ENCODE measurements around the gene ZNF579. TPM values are rescaled to one million over a fixed set of nuclear protein-coding genes. Genes with fewer than 3 reads are reported as not detected.
"Not testable (repeated sequence)": the region's sequence is repeated elsewhere in the genome, so short reads cannot be mapped to it uniquely, and the experiment has no call there.

The ZNF579 gene
- total RNA-seq, 2 experiments from 2014 or later = 6.7 to 7.1 TPM

DNA sequence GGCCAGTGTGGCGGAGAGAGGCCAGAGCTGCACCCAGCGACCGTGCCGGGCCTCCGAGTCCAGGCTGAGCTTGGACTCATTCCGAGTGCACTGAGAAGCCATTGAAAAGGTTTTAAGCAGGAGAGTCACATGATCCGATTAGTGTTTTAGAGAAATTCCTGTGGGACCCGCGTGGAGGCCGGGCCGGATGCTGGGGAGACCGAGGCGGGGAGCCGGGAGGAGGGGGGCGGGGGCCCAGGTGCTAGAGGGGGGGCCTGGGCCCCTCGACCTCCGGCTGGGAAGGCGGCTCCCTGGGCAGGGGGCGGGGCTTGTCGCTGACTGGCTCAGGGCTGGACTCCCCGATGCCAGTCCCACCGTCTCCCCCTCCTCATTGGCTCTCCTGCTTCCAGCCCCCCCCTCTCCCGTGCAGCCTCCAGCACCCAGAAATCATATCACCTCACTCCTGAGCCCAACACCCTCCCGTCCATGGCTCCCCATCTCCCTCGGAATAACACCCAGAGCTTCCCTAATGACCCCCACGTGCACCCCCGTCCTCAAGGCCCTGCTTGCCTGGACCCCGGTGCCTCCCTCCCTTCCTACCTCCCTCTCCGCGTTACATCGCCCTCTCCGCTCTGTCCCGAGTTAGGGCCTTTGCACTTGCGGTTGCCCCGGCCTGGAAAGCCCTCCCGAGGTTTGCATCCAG, 5.2 kb upstream of the ZNF579 start:
- H3K9me3 ChIP-seq (ENCODE audit: control insufficient read depth in 1 of 2, insufficient read depth in 1 of 2, low read length in 2 of 2) = no peaks in the 10 kb centered on the region
- peak overlapping the region; percentile 7 for H3K27ac Mint-ChIP-seq
- no peaks in the 10 kb centered on the region for H3K36me3 ChIP-seq (ENCODE audit: insufficient read depth, low read length)
- peak in 12 of 14 experiments; percentile 11 to 77 (median 42) for DNase-seq
- ATAC-seq (ENCODE audit: poor library complexity) = peak; percentile 39
- H3K4me3 ChIP-seq (ENCODE audit: low read length) = peak overlapping the region; percentile 45
- ChIA-PET POLR2A (interaction anchor here (1.0 to 3.2 kb wide), 4 partner anchors 13 to 69 kb away, joined by 4 to 23 read pairs (median 6); partner anchors contain the start of genes FIZ1, U2AF2, ZNF524 and ZNF784), CTCF (interaction anchor here (3.1 kb wide), 1 partner anchor 20 kb away, joined by 12 read pairs; the partner anchor contains the start of gene ZNF865)
- no peaks in the 10 kb centered on the region for H3K9me3 Mint-ChIP-seq
- intact Hi-C loops (cut with DNase I, micrococcal nuclease) = loop anchor here in 1 of 2 experiments (2.0 to 5.0 kb wide), 2 partner anchors 21 to 68 kb away; no protein-coding TSS in a partner anchor
- H3K4me3 Mint-ChIP-seq = peak overlapping the region; percentile 90
- TF ChIP-seq, protein P1, sequence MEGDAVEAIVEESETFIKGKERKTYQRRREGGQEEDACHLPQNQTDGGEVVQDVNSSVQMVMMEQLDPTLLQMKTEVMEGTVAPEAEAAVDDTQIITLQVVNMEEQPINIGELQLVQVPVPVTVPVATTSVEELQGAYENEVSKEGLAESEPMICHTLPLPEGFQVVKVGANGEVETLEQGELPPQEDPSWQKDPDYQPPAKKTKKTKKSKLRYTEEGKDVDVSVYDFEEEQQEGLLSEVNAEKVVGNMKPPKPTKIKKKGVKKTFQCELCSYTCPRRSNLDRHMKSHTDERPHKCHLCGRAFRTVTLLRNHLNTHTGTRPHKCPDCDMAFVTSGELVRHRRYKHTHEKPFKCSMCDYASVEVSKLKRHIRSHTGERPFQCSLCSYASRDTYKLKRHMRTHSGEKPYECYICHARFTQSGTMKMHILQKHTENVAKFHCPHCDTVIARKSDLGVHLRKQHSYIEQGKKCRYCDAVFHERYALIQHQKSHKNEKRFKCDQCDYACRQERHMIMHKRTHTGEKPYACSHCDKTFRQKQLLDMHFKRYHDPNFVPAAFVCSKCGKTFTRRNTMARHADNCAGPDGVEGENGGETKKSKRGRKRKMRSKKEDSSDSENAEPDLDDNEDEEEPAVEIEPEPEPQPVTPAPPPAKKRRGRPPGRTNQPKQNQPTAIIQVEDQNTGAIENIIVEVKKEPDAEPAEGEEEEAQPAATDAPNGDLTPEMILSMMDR (IDR thresholded peaks at IDR 0.05) = no peak
- no peaks in the 10 kb centered on the region for H3K27me3 Mint-ChIP-seq
- H3K4me1 ChIP-seq (ENCODE audit: insufficient read depth, low read length) = peaks cover 40% of the 10 kb centered on the region
- no peaks in the 10 kb centered on the region for H3K27me3 ChIP-seq (ENCODE audit: control insufficient read depth in 1 of 2, insufficient read depth in 2 of 2, low read length in 2 of 2)
- peaks cover 53% of the 10 kb centered on the region for H3K4me1 Mint-ChIP-seq (ENCODE audit: low read depth)
- H3K27ac ChIP-seq (ENCODE audit: low read depth in 1 of 2, low read length in 2 of 2) = peak overlapping the region in 1 of 2 donors; percentile 6
- no peaks in the 10 kb centered on the region for H3K36me3 Mint-ChIP-seq (ENCODE audit: low read depth)

DNA sequence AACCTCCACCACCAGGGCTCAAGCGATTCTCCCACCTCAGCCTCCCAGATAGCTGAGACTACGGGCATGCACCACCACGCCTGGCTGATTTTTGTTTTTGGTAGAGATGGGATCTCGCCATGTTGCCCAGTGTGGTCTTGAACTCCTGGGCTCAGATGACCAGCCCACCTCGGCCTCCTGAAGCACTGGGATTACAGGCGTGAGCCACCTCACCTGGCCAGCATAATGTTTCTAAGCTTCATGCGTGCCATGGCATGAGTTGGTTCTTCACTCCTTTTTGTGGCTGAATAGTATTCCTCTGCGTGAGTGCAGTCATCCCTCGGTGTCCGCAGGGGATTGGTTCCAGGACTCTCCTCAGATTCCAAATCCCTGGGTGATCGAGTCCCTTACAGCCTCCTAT, 4.2 kb upstream of the ZNF579 start:
- Histone ChIP-seq H3K27ac (ENCODE audit: low read depth in 1 of 2, low read length in 2 of 2) (no peak overlapping the region), H3K9me3 (ENCODE audit: control insufficient read depth in 1 of 2, insufficient read depth in 1 of 2, low read length in 2 of 2) (no peaks in the 10 kb centered on the region), H3K4me3 (ENCODE audit: low read length) (no peak overlapping the region), H3K4me1 (ENCODE audit: insufficient read depth, low read length) (peaks cover 48% of the 10 kb centered on the region), H3K36me3 (ENCODE audit: insufficient read depth, low read length) (no peaks in the 10 kb centered on the region), H3K27me3 (ENCODE audit: control insufficient read depth in 1 of 2, insufficient read depth in 2 of 2, low read length in 2 of 2) (no peaks in the 10 kb centered on the region)
- TF ChIP-seq, protein P1 (IDR thresholded peaks at IDR 0.05) = no peak
- Mint-ChIP-seq H3K4me3 (peak overlapping the region; percentile 0), H3K27ac (peak overlapping the region; percentile 7), H3K4me1 (ENCODE audit: low read depth) (peaks cover 58% of the 10 kb centered on the region), H3K9me3 (no peaks in the 10 kb centered on the region), H3K36me3 (ENCODE audit: low read depth) (peaks cover 5% of the 10 kb centered on the region), H3K27me3 (no peaks in the 10 kb centered on the region)
- ATAC-seq (ENCODE audit: poor library complexity) = no peak
- no peak for DNase-seq
- POLR2A ChIA-PET = interaction anchor here (1.8 to 3.2 kb wide), 2 partner anchors 14 to 22 kb away, joined by 4 to 23 read pairs; partner anchors contain the start of genes FIZ1 and ZNF524
- CTCF ChIA-PET = interaction anchor here (0.5 kb wide), 1 partner anchor 1118 kb away, joined by 3 read pairs; no protein-coding TSS in a partner anchor
- intact Hi-C loops (cut with DNase I, micrococcal nuclease) = loop anchor here in 1 of 2 experiments (5.0 kb wide), 1 partner anchor 68 kb away; no protein-coding TSS in a partner anchor

DNA sequence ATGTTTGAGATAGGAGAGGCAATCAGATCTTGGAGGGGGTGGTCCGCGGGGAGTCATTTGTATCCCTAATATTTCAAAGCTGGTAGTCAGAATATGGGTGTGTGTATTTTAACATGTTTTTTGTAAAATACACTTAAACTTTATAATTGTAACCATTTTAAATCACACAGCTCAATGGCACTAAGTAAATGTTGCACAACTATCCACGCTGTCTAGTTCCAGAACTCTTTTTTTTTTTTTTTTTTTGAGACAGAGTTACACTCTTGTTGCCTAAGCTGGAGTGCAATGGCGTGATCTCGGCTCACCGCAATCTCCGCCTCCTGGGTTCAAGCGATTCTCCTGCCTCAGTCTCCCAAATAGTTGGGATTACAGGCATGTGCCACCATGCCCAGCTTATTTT, 3.2 kb upstream of the ZNF579 start:
- not testable (repeated sequence) for DNase-seq; H3K27me3 ChIP-seq (ENCODE audit: control insufficient read depth in 1 of 2, insufficient read depth in 2 of 2, low read length in 2 of 2); H3K9me3 Mint-ChIP-seq; H3K4me3 Mint-ChIP-seq; H3K27me3 Mint-ChIP-seq; H3K36me3 Mint-ChIP-seq (ENCODE audit: low read depth); ATAC-seq (ENCODE audit: poor library complexity); H3K27ac ChIP-seq (ENCODE audit: low read depth in 1 of 2, low read length in 2 of 2); H3K36me3 ChIP-seq (ENCODE audit: insufficient read depth, low read length); H3K9me3 ChIP-seq (ENCODE audit: control insufficient read depth in 1 of 2, insufficient read depth in 1 of 2, low read length in 2 of 2); H3K4me3 ChIP-seq (ENCODE audit: low read length)
- Mint-ChIP-seq H3K27ac (peak overlapping the region; percentile 21), H3K4me1 (ENCODE audit: low read depth) (peaks cover 57% of the 10 kb centered on the region)
- ChIA-PET CTCF (interaction anchor here (2.1 to 4.7 kb wide), 2 partner anchors 22 to 48 kb away, joined by 8 to 19 read pairs; partner anchors contain the start of gene ZNF865), POLR2A (interaction anchor here (1.0 kb wide), 1 partner anchor 51 kb away, joined by 3 read pairs; no protein-coding TSS in a partner anchor)
- peaks cover 52% of the 10 kb centered on the region for H3K4me1 ChIP-seq (ENCODE audit: insufficient read depth, low read length)
- intact Hi-C loops (cut with DNase I, micrococcal nuclease) = loop anchor here in 1 of 2 experiments (1.0 kb wide), 1 partner anchor 52 kb away; no protein-coding TSS in a partner anchor

DNA sequence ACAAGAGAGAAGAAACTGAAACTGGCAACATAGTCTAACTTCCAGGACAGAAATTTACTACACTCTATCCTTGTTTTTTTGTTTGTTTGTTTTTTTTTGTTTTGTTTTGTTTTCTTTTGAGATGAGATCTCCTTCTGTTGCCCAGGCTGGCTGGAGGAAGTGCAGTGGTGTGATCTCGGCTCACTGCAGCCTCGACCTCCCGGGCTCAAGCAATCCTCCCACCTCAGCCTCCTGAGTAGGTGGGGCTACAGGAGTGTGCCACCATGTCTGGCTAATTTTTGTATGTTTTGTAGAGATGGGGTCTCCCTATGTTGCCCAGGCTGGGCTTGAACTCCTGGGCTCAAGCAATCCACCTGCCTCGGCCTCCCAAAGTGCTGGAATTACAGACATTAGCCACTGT, 1.6 kb upstream of the ZNF579 start:
- H3K4me3 ChIP-seq (ENCODE audit: low read length); intact Hi-C loops (cut with DNase I, micrococcal nuclease); H3K27ac Mint-ChIP-seq; DNase-seq; H3K27ac ChIP-seq (ENCODE audit: low read depth in 1 of 2, low read length in 2 of 2); ATAC-seq (ENCODE audit: poor library complexity); H3K27me3 ChIP-seq (ENCODE audit: control insufficient read depth in 1 of 2, insufficient read depth in 2 of 2, low read length in 2 of 2); H3K36me3 ChIP-seq (ENCODE audit: insufficient read depth, low read length); H3K9me3 Mint-ChIP-seq; H3K27me3 Mint-ChIP-seq: not testable (repeated sequence)
- Mint-ChIP-seq H3K4me1 (ENCODE audit: low read depth) (peaks cover 46% of the 10 kb centered on the region), H3K36me3 (ENCODE audit: low read depth) (peaks cover 14% of the 10 kb centered on the region), H3K4me3 (peak overlapping the region; percentile 63)
- POLR2A ChIA-PET = interaction anchor here (2.5 to 2.7 kb wide), 2 partner anchors 17 to 52 kb away, joined by 17 to 18 read pairs; partner anchors contain the start of genes FIZ1 and ZNF524
- Histone ChIP-seq H3K9me3 (ENCODE audit: control insufficient read depth in 1 of 2, insufficient read depth in 1 of 2, low read length in 2 of 2) (peaks cover 0 to 12% of the 10 kb centered on the region in 2 experiments), H3K4me1 (ENCODE audit: insufficient read depth, low read length) (peaks cover 41% of the 10 kb centered on the region)
- CTCF ChIA-PET = interaction anchor here (4.7 kb wide), 1 partner anchor 50 kb away, joined by 19 read pairs; no protein-coding TSS in a partner anchor

Measured in CD4-positive, alpha-beta T cell (primary cell).